Right lobe of liver (tissue), 6 donors: ENCODE measurements around the gene DOCK6. TPM values are rescaled to one million over a fixed set of nuclear protein-coding genes. Genes with fewer than 3 reads are reported as not detected.
A peak's percentile ranks its signal among the peaks of the same experiment; 100 is the strongest.

ENCODE experiments used
- ATAC-seq, 4 donors: fragments of 200-7000 bp; cut with Tn5 transposase; one replicate each; pipeline ENCODE4 v1.9.1; 2020; ENCODE audit warnings: mild to moderate bottlenecking in 4 of 4, moderate library complexity in 4 of 4
- DNase-seq, 3 donors: peaks; one replicate each; pipeline ENCODE4 v3.0.0-alpha.2; 2020
- H3K27ac ChIP-seq, 3 donors: fragments of 200-600 bp; one replicate each; pipeline ENCODE4 v1.8.0; 2022
- H3K27me3 ChIP-seq, 2 donors: fragments of 200-600 bp; one replicate each; pipeline ENCODE4 v1.8.0; 2022
- H3K36me3 ChIP-seq, 4 donors: fragments of 200-600 bp; sonication (generic) in 1 of 4; one replicate each; pipeline versions ENCODE4 v1.5.1 to v1.8.0; 2017 to 2022; ENCODE audit warnings: control low read depth in 1 of 4
- H3K4me1 ChIP-seq, 4 donors: fragments of 200-600 bp; sonication (generic) in 1 of 4; one replicate each; pipeline versions ENCODE4 v1.5.1 to v1.8.0; 2017 to 2022; ENCODE audit warnings: control low read depth in 1 of 4
- H3K4me3 ChIP-seq, 3 donors: fragments of 200-600 bp; one replicate each; pipeline ENCODE4 v1.8.0; 2022
- H3K9me3 ChIP-seq, 4 donors: fragments of 200-600 bp; sonication (generic) in 1 of 4; one replicate each; pipeline versions ENCODE4 v1.5.1 to v1.8.0; 2017 to 2022; ENCODE audit warnings: control low read depth in 1 of 4
- CTCF ChIP-seq, 4 donors: fragments of 200-600 bp in 3 of 4; fragments of 450-650 bp in 1 of 4; IDR thresholded peaks; one replicate each; pipeline versions ENCODE4 v1.5.1 to v1.8.0; 2016 to 2022; ENCODE audit warnings: antibody characterized with exemption in 4 of 4, mild to moderate bottlenecking in 2 of 4
- POLR2A ChIP-seq: fragments of 450-650 bp; IDR thresholded peaks from one replicate; pipeline ENCODE4 v1.6.1; 2017; ENCODE audit warnings: antibody characterized with exemption, mild to moderate bottlenecking
- WGBS: methylation state at CpG from one replicate; pipeline ENCODE4 v1.1.6; 2018; ENCODE audit warnings: low coverage, low lambda C conversion rate; ENCODE audit not compliant: insufficient coverage; ENCODE audit errors: missing lambda C conversion rate; 5-methylcytosine and 5-hydroxymethylcytosine counted together
- intact Hi-C, 2 donors: fragments of 100-400 bp; cut with DNase I; formaldehyde crosslinking; loops; one replicate each; pipeline versions ENCODE4 v1.11.2 to v1.14.1; 2022
- total RNA-seq, 6 experiments: library from RNA; depleted of rRNA in 2 of 6; stranded (reverse); fragments of >200 nt in 2 of 6; fragmentation: NEBNext Ultra II Directional in 3 of 6; extraction: Animal tissue kit (Norgen Biotek cat#: 25700) in 3 of 6; gene quantifications; one replicate each; pipeline versions ENCODE4 v1.1.0 to v1.2.4, GENCODE V29; 2016 to 2023
- donor health status: DM: no; HTN: yes; CAD: no.
- donor health status: DM: no; HTN: no; CAD: no.
- donor health status: DM: no; HTN: no; CAD: no.
- donor health status: DM: no; HTN: yes; CAD: no.
- donor health status: DM: no; HTN: yes; CAD: no.

Gene DOCK6
- total RNA-seq, 6 experiments from 2014 or later = 19.9 to 45.9 (median 30.4) TPM

DNA sequence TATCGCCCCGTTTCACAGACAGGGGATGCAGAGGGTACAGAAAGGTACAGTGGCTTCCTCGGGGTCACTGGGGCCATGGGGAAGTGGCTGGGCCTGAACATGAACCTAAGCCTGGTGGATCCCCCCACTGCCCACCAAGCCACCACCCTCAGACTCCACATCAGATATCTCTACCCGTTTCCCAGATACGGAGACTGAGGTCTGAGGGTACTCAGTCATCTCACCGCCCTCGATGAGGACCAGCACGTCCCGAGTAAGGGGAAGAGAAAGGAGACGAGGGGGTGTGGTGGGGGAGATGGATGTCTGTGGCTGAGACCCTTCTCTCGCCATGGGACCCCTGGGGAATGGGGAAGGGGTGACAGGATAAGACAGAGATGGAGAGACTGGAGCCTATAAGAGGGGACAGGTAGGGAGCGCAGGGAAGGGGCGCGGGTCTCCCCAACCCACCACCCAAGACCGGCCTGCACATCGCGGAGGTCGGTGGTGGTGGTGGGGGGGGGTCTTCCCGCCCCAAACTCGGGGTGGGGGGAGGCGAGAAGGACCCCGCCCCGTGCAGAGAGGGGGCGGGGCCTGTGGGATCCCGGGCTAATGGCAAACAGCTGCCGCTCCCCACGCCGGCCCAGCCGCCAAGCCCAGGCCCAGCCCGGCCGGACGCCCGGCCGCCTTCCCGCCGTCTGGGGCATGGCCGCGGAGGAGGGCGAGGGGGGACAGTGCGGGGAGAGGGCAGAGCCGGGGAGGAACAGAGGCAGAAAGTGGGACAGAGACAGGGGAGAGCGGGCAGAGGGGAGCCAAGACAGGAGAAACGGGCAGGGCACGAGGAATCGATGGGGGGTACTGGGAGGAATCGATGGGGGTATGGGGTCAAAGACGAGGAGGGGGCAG, 65.7 kb downstream of the DOCK6 start:
- Histone ChIP-seq H3K4me1 (peaks cover 0 to 25% (median 8%) of the 10 kb centered on the region in 4 donors), H3K9me3 (no peaks in the 10 kb centered on the region), H3K36me3 (peaks cover 0 to 13% (median 2%) of the 10 kb centered on the region in 4 donors), H3K27ac (peak overlapping the region; percentile 72 to 85 (median 72)), H3K27me3 (no peaks in the 10 kb centered on the region), H3K4me3 (peak overlapping the region; percentile 58 to 64 (median 62))
- TF ChIP-seq POLR2A (no peak), CTCF (IDR thresholded peaks at IDR 0.05) (no peak)
- WGBS = 6% methylated on average over 24 of the region's 47 CpGs
- DNase-seq (peak in 1 of 3 donors; percentile 63), ATAC-seq (peak; percentile 10 to 36 (median 22))
- intact Hi-C loops = no loop called here

DNA sequence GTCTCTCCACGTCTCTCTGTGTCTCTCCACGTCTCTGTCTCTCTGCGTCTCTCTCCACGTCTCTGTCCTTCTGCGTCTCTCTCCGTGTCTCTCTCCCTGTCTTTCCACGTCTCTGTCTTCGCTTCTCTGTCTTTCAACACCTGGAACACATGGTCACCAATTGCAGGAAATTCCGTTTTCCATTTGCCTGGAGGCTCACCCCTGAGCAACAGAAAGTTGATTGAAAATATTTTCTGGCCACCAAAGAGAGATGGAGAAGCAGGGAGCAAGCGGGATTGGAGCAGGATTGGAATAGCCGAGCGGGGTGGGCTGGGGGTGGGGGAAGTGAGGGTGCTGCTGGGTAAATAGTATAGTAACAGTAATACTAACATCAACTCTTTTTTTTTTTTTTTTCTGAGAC, 66.6 kb downstream of the DOCK6 start:
- intact Hi-C loops = no loop called here
- TF ChIP-seq POLR2A = no peak
- TF ChIP-seq CTCF (IDR thresholded peaks at IDR 0.05) = no peak
- Histone ChIP-seq H3K27ac (peak overlapping the region in 2 of 3 donors; percentile 51 to 85), H3K4me1 (peaks cover 0 to 27% (median 8%) of the 10 kb centered on the region in 4 donors), H3K36me3 (peaks cover 0 to 13% (median 2%) of the 10 kb centered on the region in 4 donors), H3K27me3 (no peaks in the 10 kb centered on the region), H3K9me3 (no peaks in the 10 kb centered on the region), H3K4me3 (peak overlapping the region in 2 of 3 donors; percentile 16 to 64)
- 68% methylated on average over 11 of the region's 12 CpGs for WGBS
- DNase-seq (no peak), ATAC-seq (no peak)

DNA sequence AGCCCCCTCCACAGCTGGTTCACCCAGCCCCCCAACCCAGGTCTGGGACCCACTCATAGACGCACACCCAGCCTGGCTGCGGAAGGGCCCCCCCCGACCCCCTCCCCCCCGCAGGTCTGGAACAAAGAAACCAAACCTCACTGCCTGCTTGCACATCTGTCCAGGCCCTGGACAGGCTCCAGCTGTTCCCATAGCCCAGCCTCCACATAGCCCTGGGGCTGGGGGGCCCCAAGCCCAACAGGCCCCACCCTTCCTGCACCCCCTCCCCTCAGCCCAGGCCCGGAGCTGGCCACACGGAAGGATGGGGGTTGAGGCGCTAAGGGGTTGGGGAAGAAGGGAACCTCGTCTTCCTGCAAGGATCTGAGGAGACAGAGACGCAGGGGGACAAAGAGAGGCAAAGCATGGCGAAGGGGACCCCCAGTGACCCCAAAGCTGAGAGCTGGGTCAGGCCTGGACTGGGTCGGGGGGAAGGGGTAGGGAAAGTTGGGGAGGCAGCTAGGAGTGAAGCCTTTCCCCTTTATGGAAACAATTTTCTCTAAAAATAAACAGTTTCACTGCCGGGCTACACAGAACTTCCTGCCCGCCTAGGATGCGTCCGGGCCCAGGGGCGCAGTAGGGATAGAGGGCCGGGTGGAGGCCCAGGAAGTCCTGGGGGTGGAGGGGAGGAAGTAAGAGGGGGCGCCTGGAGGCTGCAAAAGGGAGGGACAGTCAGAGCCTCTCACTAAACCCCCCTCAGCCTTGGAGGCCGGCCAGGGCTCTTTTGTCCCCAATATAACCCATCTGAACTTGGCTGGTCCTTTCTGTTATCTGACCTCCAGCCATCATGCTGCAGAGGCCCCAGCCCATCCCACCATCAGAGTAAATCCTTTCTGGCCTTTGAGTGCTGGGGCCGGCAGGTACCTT, 67.4 kb downstream of the DOCK6 start:
- WGBS = 31% methylated on average over 10 of the region's 20 CpGs
- Histone ChIP-seq H3K27me3 (no peaks in the 10 kb centered on the region), H3K4me1 (peaks cover 0 to 34% (median 8%) of the 10 kb centered on the region in 4 donors)

More for the DNA sequence above, 67.4 kb downstream of the DOCK6 start:
- peaks cover 0 to 17% (median 2%) of the 10 kb centered on the region in 4 donors for H3K36me3 ChIP-seq
- H3K9me3 ChIP-seq = no peaks in the 10 kb centered on the region
- TF ChIP-seq CTCF (IDR thresholded peaks at IDR 0.05) (no peak), POLR2A (no peak)
- intact Hi-C loops = no loop called here
- H3K27ac ChIP-seq = peak overlapping the region; percentile 18 to 51 (median 21)
- H3K4me3 ChIP-seq = peak overlapping the region in 1 of 3 donors; percentile 16
- DNase-seq (no peak), ATAC-seq (no peak)
